ENCODE data around the gene KRTAP19-8.

KRTAP19-8 gene

GRCh38 chr21:31012133-31013089, 25.9 kb downstream of the KRTAP19-8 start:
- DNase-seq (ENCODE audit: low read depth): no peak

GRCh38 chr21:31011412-31011811, 26.9 kb downstream of the KRTAP19-8 start:
- no peak for DNase-seq (ENCODE audit: low read depth)

GRCh38 chr21:31008355-31008754, 29.9 kb downstream of the KRTAP19-8 start:
- no peak for DNase-seq (ENCODE audit: low read depth)

- DNase-seq (ENCODE audit: low read depth): no peak
Measured at GRCh38 chr21:31005019-31005418, 33.3 kb downstream of the KRTAP19-8 start.

GRCh38 chr21:31003471-31003870, 34.8 kb downstream of the KRTAP19-8 start:
- DNase-seq (ENCODE audit: low read depth): no peak

- no peak for DNase-seq (ENCODE audit: low read depth)
Measured at GRCh38 chr21:30997541-30997940, 40.7 kb downstream of the KRTAP19-8 start.

GRCh38 chr21:30996728-30997127, 41.5 kb downstream of the KRTAP19-8 start:
- DNase-seq (ENCODE audit: low read depth): no peak

GRCh38 chr21:30994932-30995331, 43.3 kb downstream of the KRTAP19-8 start:
- no peak for DNase-seq (ENCODE audit: low read depth)

- no peak for DNase-seq (ENCODE audit: low read depth)
Measured at GRCh38 chr21:30990514-30991262, 47.6 kb downstream of the KRTAP19-8 start.

GRCh38 chr21:30988706-30989105, 49.6 kb downstream of the KRTAP19-8 start:
- DNase-seq (ENCODE audit: low read depth): no peak

All from activated T-cell treated with anti-CD3 and anti-CD28 coated beads for 48 hours (primary cell).